ENCODE results near the gene RETREG3.

DNA sequence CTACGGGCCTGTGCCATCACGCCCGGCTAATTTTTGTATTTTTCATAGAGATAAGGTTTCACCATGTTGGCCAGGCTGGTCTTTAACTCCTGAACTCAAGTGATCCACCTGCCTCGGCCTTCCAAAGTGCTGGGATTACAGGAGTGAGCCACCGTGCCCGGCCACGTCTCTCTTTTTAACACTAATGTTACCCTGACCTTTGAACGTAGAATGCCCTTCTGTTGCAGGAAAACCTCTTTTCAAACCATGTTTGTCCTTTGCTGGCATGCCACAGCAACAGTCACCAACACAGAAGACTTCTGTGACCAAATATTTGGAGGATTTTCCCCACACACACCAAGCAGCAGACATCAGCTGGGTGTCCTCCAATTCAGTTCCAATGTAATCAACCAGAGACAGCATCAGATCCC lies 64.3 kb downstream of the RETREG3 start:
- TF ChIP-seq EZH2 (IDR thresholded peaks at IDR 0.05; ENCODE audit: borderline replicate concordance, insufficient read depth, low read length, poor library complexity, severe bottlenecking), result no peak
- no peak for TF ChIP-seq TAF1 (IDR thresholded peaks at IDR 0.05; ENCODE audit: low read depth)
- TF ChIP-seq CTCF (IDR thresholded peaks at IDR 0.05; ENCODE audit: poor library complexity, severe bottlenecking), result no peak
- TF ChIP-seq POLR2AphosphoS5 (IDR thresholded peaks at IDR 0.05), result no peak
- TF ChIP-seq RAD21 (conservative IDR thresholded peaks at IDR 0.05), result no peak
- TF ChIP-seq EP300 (conservative IDR thresholded peaks at IDR 0.05; ENCODE audit: poor library complexity, severe bottlenecking), result no peak
- TF ChIP-seq, protein P1, sequence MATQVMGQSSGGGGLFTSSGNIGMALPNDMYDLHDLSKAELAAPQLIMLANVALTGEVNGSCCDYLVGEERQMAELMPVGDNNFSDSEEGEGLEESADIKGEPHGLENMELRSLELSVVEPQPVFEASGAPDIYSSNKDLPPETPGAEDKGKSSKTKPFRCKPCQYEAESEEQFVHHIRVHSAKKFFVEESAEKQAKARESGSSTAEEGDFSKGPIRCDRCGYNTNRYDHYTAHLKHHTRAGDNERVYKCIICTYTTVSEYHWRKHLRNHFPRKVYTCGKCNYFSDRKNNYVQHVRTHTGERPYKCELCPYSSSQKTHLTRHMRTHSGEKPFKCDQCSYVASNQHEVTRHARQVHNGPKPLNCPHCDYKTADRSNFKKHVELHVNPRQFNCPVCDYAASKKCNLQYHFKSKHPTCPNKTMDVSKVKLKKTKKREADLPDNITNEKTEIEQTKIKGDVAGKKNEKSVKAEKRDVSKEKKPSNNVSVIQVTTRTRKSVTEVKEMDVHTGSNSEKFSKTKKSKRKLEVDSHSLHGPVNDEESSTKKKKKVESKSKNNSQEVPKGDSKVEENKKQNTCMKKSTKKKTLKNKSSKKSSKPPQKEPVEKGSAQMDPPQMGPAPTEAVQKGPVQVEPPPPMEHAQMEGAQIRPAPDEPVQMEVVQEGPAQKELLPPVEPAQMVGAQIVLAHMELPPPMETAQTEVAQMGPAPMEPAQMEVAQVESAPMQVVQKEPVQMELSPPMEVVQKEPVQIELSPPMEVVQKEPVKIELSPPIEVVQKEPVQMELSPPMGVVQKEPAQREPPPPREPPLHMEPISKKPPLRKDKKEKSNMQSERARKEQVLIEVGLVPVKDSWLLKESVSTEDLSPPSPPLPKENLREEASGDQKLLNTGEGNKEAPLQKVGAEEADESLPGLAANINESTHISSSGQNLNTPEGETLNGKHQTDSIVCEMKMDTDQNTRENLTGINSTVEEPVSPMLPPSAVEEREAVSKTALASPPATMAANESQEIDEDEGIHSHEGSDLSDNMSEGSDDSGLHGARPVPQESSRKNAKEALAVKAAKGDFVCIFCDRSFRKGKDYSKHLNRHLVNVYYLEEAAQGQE (IDR thresholded peaks at IDR 0.05; ENCODE audit: borderline replicate concordance), result no peak
- no peak for TF ChIP-seq MXI1 (conservative IDR thresholded peaks at IDR 0.05; ENCODE audit: poor library complexity, severe bottlenecking)
- no peak for TF ChIP-seq SMC3 (conservative IDR thresholded peaks at IDR 0.05; ENCODE audit: poor library complexity)

All from neural cell (in vitro differentiated cells).